ENCODE measurements around the gene SH3RF2.
"Not testable (repeated sequence)": the region's sequence is repeated elsewhere in the genome, so short reads cannot be mapped to it uniquely, and the experiment has no call there.

The SH3RF2 gene

DNA sequence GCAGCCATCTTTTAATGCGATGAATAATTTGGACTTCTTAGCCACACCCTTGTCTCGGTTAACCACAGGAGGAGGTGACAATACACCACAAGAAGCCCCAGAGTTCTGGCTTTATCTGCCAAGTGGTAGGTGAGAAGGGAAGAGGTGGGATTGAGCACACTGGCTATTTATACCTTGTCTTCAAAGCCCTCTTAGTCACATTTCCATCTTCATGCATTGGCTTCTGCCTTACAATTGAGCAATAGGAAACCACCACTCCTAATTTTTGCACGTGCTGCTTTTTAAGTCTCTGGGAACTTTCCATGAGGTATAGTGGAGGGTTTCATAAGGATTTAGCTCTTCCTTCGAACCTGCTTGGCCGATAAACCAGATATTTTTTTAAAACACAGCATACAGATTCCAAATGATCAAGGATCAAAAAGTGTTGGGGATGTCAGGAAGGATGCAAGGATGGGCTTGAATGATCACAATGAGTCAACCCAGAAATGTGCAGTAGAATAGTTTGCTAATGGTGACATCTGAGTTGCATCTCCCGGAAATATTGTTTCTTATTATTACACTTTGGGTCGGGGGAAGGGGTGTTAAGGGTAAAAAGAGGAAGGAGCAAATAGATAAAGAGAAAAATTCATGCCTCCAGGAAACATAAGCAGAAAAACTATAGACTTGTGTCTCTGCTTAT, 143.5 kb downstream of the SH3RF2 start:
- no peak for DNase-seq (ENCODE audit: low spot score)

DNA sequence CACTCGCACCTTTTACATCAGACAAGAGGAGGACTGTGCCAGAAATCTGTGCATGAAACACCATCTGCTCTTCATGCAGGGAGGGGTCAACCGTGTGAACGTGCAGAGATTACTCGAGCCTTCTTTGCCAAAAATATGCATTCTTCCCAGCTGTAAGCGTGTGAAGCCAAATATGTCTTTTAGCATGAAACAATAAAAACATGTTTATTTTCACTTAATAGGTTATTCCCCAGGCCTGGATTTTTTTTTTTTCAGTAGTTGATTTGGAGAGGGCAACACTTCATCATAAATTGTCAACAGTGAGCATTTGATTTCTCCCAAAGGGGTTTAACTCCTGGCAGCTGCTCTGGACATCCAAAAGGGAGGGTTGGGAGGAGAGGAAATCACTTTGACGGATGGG, 145.2 kb downstream of the SH3RF2 start:
- DNase-seq (ENCODE audit: low spot score) = no peak

- no peak for DNase-seq (ENCODE audit: low spot score)
Measured at GRCh38 chr5:146082798-146083197, 146.4 kb downstream of the SH3RF2 start.

GRCh38 chr5:146084376-146084775, 148.0 kb downstream of the SH3RF2 start:
- no peak for DNase-seq (ENCODE audit: low spot score)

DNA sequence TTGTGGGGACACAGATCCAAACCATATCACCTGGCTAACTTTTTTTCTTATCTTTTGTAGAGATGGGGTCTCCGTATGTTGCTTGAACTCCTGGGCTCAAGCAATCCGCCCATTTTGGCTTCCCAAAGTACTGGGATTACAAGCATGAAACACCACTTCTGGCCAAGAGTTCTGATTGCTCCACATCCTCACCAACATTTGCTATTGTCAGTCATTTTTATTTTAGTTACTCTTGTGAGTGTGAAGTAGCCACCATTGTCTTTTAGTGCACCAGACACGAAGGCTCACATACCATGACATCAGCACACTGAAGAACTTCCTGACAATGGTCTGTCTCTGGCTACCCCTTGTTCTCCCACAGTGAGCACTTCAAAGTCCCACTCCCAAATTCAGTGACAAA, 151.7 kb downstream of the SH3RF2 start:
- no peak for DNase-seq (ENCODE audit: low spot score)

DNA sequence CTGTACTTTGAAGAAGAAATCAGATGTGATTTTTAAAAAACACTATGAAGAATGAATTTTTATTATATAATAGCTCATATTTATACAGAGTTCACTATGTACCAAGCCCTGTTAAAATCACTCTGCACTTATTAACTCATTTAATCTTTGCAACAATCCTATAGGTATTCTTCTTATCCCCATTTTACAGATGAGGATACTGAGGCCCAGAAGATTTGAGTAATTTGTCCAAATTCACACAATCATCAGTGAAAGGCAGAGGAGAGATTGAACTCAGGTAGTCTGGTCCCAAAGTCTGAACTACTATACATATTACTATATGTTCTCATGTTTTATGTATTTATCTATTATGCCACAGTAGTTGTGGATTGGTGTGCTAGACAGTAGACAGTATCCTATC, 152.9 kb downstream of the SH3RF2 start:
- no peak for DNase-seq (ENCODE audit: low spot score)

GRCh38 chr5:146091881-146092280, 155.5 kb downstream of the SH3RF2 start:
- no peak for DNase-seq (ENCODE audit: low spot score)

GRCh38 chr5:146098047-146098446, 161.7 kb downstream of the SH3RF2 start:
- no peak for DNase-seq (ENCODE audit: low spot score)

- DNase-seq (ENCODE audit: low spot score) = no peak
Measured at GRCh38 chr5:146101646-146102045, 165.3 kb downstream of the SH3RF2 start.

- DNase-seq (ENCODE audit: low spot score) = no peak
Measured at GRCh38 chr5:146103594-146103993, 167.2 kb downstream of the SH3RF2 start.

- no peak for DNase-seq (ENCODE audit: low spot score)
Measured at GRCh38 chr5:146105477-146105876, 169.1 kb downstream of the SH3RF2 start, which contains the start of gene PLAC8L1. TSS of gene PLAC8L1 (minus strand) at chr5:146105577. CDS start at chr5:146104311, 1,266 bp downstream.

DNA sequence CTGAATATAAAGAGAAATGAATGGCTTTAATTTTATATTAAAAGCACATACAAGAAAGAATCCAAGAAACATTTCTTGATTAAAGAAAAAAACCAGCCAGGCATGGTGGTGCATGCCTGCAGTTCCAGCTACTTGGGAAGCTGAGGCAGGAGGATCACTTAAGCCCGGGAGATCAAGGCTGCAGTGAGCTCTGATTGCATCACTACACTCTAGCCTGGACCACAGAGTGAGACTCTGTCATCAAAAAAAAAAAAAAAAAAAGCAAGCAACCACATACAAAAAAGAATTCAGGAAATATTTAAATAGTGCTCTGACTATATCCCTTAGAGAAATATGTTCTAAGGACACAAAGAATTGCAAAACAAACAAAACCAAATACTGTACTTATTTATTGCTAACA, 171.5 kb downstream of the SH3RF2 start:
- DNase-seq (ENCODE audit: low spot score) = no peak

- DNase-seq (ENCODE audit: low spot score) = not testable (repeated sequence)
Measured at GRCh38 chr5:146108870-146109269, 172.5 kb downstream of the SH3RF2 start.

DNA sequence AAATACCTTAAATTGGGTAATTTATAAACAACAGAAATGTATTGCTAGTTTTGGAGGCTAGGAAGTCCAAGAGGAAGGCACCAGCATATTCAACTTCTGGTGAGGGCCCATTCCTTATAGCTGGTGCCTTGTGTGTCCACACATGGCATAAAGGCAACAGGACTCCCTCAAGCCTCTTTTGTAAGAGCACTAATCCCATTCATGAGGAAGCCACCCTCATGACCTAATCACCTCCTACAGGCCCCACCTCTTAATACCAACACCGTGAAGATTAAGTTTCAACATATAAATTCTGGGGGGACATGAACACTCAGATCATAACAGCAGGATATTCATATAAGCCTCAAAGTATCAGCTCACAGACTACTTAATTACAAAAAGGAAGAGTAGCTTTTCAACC, 173.0 kb downstream of the SH3RF2 start:
- no peak for DNase-seq (ENCODE audit: low spot score)

DNA sequence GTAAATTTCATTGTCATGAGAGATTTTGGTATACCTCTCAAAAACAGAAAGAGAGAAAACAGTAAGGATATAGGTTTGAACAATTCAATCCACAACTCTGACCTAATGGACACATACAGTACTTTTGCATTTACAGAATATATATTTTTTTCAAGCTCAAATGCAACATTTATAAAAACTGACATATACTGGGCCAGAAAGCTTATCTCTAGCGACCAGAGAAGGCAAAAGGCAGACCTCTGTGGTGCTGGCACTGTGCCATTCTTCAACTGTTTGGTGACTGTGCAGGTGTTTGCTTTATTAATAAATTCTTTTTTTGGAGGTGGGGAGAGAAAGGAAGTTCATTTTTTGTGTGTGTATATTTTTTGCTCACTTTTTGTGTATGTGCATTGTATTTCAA, 175.0 kb downstream of the SH3RF2 start:
- DNase-seq (ENCODE audit: low spot score) = no peak

GRCh38 chr5:146112476-146112875, 176.1 kb downstream of the SH3RF2 start:
- no peak for DNase-seq (ENCODE audit: low spot score)
